Trophoblast cell (in vitro differentiated cells and primary cell): ENCODE results near the gene KIF6.

Experiments used
- DNase-seq, 2 donors: peaks; one replicate each; pipeline ENCODE4 v3.0.0-alpha.2; 2016
- H2AFZ ChIP-seq: 2 replicates; pipeline ENCODE4 v1.6.1; 2013; ENCODE audit warnings: low read length, moderate library complexity, mild to moderate bottlenecking; ENCODE audit not compliant: insufficient read depth, poor library complexity
- H2AK5ac ChIP-seq: 2 replicates; pipeline ENCODE4 v1.6.1; 2013; ENCODE audit warnings: mild to moderate bottlenecking, low read length
- H2BK120ac ChIP-seq: 2 replicates; pipeline ENCODE4 v1.6.1; 2013; ENCODE audit warnings: low read length, mild to moderate bottlenecking, moderate library complexity; ENCODE audit not compliant: insufficient read depth, poor library complexity
- H2BK12ac ChIP-seq: 2 replicates; pipeline ENCODE4 v1.6.1; 2013; ENCODE audit warnings: mild to moderate bottlenecking, low read length, moderate library complexity
- H2BK5ac ChIP-seq: 2 replicates; pipeline ENCODE4 v1.6.1; 2013; ENCODE audit warnings: low read length, low read depth, moderate library complexity, mild to moderate bottlenecking; ENCODE audit not compliant: poor library complexity
- H3K14ac ChIP-seq: 2 replicates; pipeline ENCODE4 v1.6.1; 2013; ENCODE audit warnings: mild to moderate bottlenecking, low read length
- H3K18ac ChIP-seq: 2 replicates; pipeline ENCODE4 v1.6.1; 2013; ENCODE audit warnings: mild to moderate bottlenecking, low read length
- H3K23ac ChIP-seq: 2 replicates; pipeline ENCODE4 v1.6.1; 2013; ENCODE audit warnings: low read length
- H3K27ac ChIP-seq: 2 replicates; pipeline ENCODE4 v1.5.1; 2013; ENCODE audit warnings: low read depth, mild to moderate bottlenecking, inconsistent platforms, low read length, moderate library complexity
- H3K27me3 ChIP-seq: 2 replicates; pipeline ENCODE4 v1.6.1; 2013; ENCODE audit warnings: inconsistent platforms, mild to moderate bottlenecking, low read length, moderate library complexity; ENCODE audit not compliant: insufficient read depth
- H3K36me3 ChIP-seq, 2 experiments: 1 replicate in 1 of 2; 2 replicates in 1 of 2; pipeline ENCODE4 v1.6.1; 2013; ENCODE audit warnings: low read length in 2 of 2, mild to moderate bottlenecking in 2 of 2, moderate library complexity in 1 of 2; ENCODE audit not compliant: insufficient read depth in 2 of 2, control insufficient read depth in 1 of 2
- H3K4ac ChIP-seq: 2 replicates; pipeline ENCODE4 v1.6.1; 2013; ENCODE audit warnings: low read depth, mild to moderate bottlenecking, low read length, moderate library complexity
- H3K4me1 ChIP-seq, 2 experiments: 1 replicate in 1 of 2; 2 replicates in 1 of 2; pipeline ENCODE4 v1.6.1; 2013; ENCODE audit warnings: low read length in 2 of 2, mild to moderate bottlenecking in 2 of 2, moderate library complexity in 1 of 2; ENCODE audit not compliant: insufficient read depth in 2 of 2, control insufficient read depth in 1 of 2
- H3K4me2 ChIP-seq: 2 replicates; pipeline ENCODE4 v1.6.1; 2013; ENCODE audit warnings: inconsistent platforms, mild to moderate bottlenecking, low read length, moderate library complexity
- H3K4me3 ChIP-seq: 2 replicates; pipeline ENCODE4 v1.5.1; 2013; ENCODE audit warnings: mild to moderate bottlenecking, low read depth, low read length, inconsistent platforms
- H3K79me1 ChIP-seq: one replicate; pipeline ENCODE4 v1.6.1; 2013; ENCODE audit warnings: low read length
- H3K79me2 ChIP-seq: 2 replicates; pipeline ENCODE4 v1.6.1; 2013; ENCODE audit warnings: low read length, mild to moderate bottlenecking; ENCODE audit not compliant: control insufficient read depth, insufficient read depth, poor library complexity
- H3K9ac ChIP-seq: 2 replicates; pipeline ENCODE4 v1.6.1; 2013; ENCODE audit warnings: mild to moderate bottlenecking, low read length
- H3K9me3 ChIP-seq: 2 replicates; pipeline ENCODE4 v1.6.1; 2013; ENCODE audit warnings: low read depth, mild to moderate bottlenecking, control low read depth, inconsistent platforms, low read length; ENCODE audit not compliant: insufficient read depth
- H4K12ac ChIP-seq: 2 replicates; pipeline ENCODE4 v1.6.1; 2013; ENCODE audit warnings: low read depth, mild to moderate bottlenecking, low read length, moderate library complexity
- H4K8ac ChIP-seq: 2 replicates; pipeline ENCODE4 v1.6.1; 2013; ENCODE audit warnings: low read depth, mild to moderate bottlenecking, low read length, moderate library complexity
- H4K91ac ChIP-seq: one replicate; pipeline ENCODE4 v1.6.1; 2013; ENCODE audit warnings: low read depth, mild to moderate bottlenecking, low read length, moderate library complexity
- WGBS: extraction: QIAGEN DNeasy Blood & Tissue Kit; methylation state at CpG from one replicate; pipeline ENCODE4 v1.1.7; 2013; ENCODE audit warnings: missing lambda C conversion rate; ENCODE audit not compliant: insufficient read length, insufficient coverage; ENCODE audit errors: extremely low coverage; 5-methylcytosine and 5-hydroxymethylcytosine counted together

KIF6 gene

GRCh38 chr6:39599341-39599740 lies 125.9 kb downstream of the KIF6 start:
- Histone ChIP-seq H3K79me2 (no peaks in the 10 kb centered on the region), H4K91ac (no peak overlapping the region), H3K27ac (no peak overlapping the region), H3K79me1 (no peaks in the 10 kb centered on the region), H3K4me2 (no peak overlapping the region), H3K4ac (no peak overlapping the region), H3K36me3 (no peaks in the 10 kb centered on the region), H3K18ac (no peak overlapping the region), H2BK12ac (no peak overlapping the region), H2AK5ac (no peak overlapping the region), H2BK120ac (no peak overlapping the region), H3K9ac (no peak overlapping the region), H2BK5ac (no peak overlapping the region), H3K14ac (no peak overlapping the region), H3K4me1 (no peaks in the 10 kb centered on the region), H3K27me3 (no peaks in the 10 kb centered on the region), H2AFZ (no peak overlapping the region), H3K4me3 (no peak overlapping the region), H4K12ac (no peak overlapping the region), H3K9me3 (no peaks in the 10 kb centered on the region), H4K8ac (no peak overlapping the region), H3K23ac (no peak overlapping the region)
- DNase-seq = no peak
- WGBS = no CpG with 5 or more reads among the region's 2 CpGs

DNA sequence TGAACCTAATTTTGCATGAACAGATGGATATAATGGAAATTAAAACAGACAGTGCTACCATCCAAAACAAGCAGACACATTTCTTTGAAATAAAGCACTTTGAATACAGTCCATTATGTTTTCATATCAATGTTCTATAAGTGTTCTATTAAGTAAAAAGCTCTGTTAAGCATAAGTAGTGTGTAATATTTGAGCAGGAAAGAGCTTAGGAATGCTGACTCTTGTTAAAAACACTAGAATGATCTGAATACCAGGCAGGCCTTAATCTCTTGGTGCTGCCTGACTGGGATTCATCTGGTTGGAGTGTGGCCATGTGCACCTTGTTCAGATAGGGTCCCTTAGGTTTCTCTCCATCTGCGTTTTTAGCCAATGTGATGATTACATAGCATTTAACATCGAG lies 130.9 kb downstream of the KIF6 start:
- no peak overlapping the region for H3K23ac ChIP-seq
- no peak overlapping the region for H3K9ac ChIP-seq
- no peak overlapping the region for H3K4ac ChIP-seq
- WGBS = no CpG with 5 or more reads among the region's 2 CpGs
- no peak overlapping the region for H2AK5ac ChIP-seq
- H3K27ac ChIP-seq = no peak overlapping the region
- H2BK12ac ChIP-seq = no peak overlapping the region
- no peaks in the 10 kb centered on the region for H3K9me3 ChIP-seq
- H2AFZ ChIP-seq = no peak overlapping the region
- H2BK120ac ChIP-seq = no peak overlapping the region
- no peak overlapping the region for H3K18ac ChIP-seq
- H3K14ac ChIP-seq = no peak overlapping the region
- no peaks in the 10 kb centered on the region for H3K79me2 ChIP-seq
- no peaks in the 10 kb centered on the region for H3K27me3 ChIP-seq
- no peaks in the 10 kb centered on the region for H3K79me1 ChIP-seq
- no peaks in the 10 kb centered on the region for H3K4me1 ChIP-seq
- no peak overlapping the region for H4K8ac ChIP-seq
- no peaks in the 10 kb centered on the region for H3K36me3 ChIP-seq
- no peak overlapping the region for H2BK5ac ChIP-seq
- no peak overlapping the region for H4K91ac ChIP-seq
- DNase-seq = peak in 1 of 2 donors; percentile 40
- no peak overlapping the region for H4K12ac ChIP-seq
- H3K4me2 ChIP-seq = no peak overlapping the region
- H3K4me3 ChIP-seq = no peak overlapping the region

DNA sequence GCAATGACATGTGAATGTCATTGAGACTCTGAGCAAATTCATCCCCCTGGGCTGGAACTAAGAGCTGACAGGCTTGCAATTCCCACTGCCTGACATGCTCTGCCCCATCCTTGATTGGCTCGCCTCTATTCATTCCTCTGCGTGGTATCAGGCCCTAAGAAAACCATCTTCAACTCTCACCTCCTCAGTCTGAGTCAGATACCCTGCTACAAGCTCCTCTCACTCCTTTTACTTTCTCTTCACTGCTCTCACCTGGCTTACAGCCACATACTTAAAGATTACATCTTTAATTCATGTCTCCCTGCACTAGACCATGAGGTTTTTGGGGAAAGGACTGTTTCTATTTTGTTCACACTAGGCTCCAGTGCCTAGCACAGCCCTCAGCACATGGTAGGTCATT lies 131.6 kb downstream of the KIF6 start:
- Histone ChIP-seq H4K12ac (no peak overlapping the region), H3K79me1 (no peaks in the 10 kb centered on the region), H4K91ac (no peak overlapping the region), H3K9me3 (no peaks in the 10 kb centered on the region), H3K18ac (no peak overlapping the region), H3K14ac (no peak overlapping the region), H2BK5ac (no peak overlapping the region), H2BK12ac (no peak overlapping the region), H2BK120ac (no peak overlapping the region), H3K9ac (no peak overlapping the region), H3K4me1 (no peaks in the 10 kb centered on the region), H3K36me3 (no peaks in the 10 kb centered on the region), H2AK5ac (no peak overlapping the region), H3K4me2 (no peak overlapping the region), H3K4ac (no peak overlapping the region), H3K79me2 (no peaks in the 10 kb centered on the region), H4K8ac (no peak overlapping the region), H3K4me3 (no peak overlapping the region), H3K27me3 (no peaks in the 10 kb centered on the region), H3K23ac (no peak overlapping the region), H3K27ac (no peak overlapping the region), H2AFZ (no peak overlapping the region)
- WGBS = no CpG with 5 or more reads among the region's 2 CpGs
- peak; percentile 40 to 70 for DNase-seq

DNA sequence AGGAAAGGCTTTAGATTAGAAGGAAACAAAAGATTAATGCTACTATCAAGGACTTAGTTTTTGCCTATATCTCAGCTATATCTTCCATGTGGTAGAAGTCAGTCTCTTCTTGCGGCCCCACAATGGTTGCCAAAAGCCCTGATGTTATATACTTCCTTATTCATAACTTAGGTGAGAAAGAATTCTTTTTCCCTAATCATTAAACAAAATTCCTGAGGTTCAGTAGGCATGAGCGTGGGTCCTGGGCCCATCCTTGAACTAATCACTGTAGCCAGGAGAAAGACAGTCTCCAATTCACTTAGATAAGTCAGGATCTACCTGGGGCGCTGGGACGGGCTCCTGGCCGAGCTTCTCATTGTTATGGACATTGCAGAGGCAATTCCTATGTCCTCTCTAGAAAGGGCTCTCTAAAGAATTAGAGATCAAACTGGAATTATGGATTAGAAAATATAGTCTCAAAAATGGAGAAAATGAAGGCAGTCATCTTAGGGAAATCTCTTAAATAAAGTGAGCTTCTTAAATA lies 134.3 kb downstream of the KIF6 start:
- Histone ChIP-seq H3K18ac (no peak overlapping the region), H3K4me2 (no peak overlapping the region), H2AK5ac (no peak overlapping the region), H2BK5ac (no peak overlapping the region), H3K23ac (no peak overlapping the region), H3K27ac (no peak overlapping the region), H3K4me3 (no peak overlapping the region), H2BK120ac (no peak overlapping the region), H3K79me2 (no peaks in the 10 kb centered on the region), H3K14ac (no peak overlapping the region), H4K12ac (no peak overlapping the region), H3K4ac (no peak overlapping the region), H2AFZ (no peak overlapping the region), H4K8ac (no peak overlapping the region), H3K9ac (no peak overlapping the region), H2BK12ac (no peak overlapping the region), H3K79me1 (no peaks in the 10 kb centered on the region), H3K36me3 (no peaks in the 10 kb centered on the region), H3K9me3 (no peaks in the 10 kb centered on the region), H4K91ac (no peak overlapping the region), H3K4me1 (no peaks in the 10 kb centered on the region), H3K27me3 (no peaks in the 10 kb centered on the region)
- no peak for DNase-seq
- WGBS = no CpG with 5 or more reads among the region's 5 CpGs
